Stimulated activated naive CD8-positive, alpha-beta T cell treated with anti-CD3 and anti-CD28 coated beads, Interleukin-15, Interleukin-2, amounts not matched to agents 100 ng/mL and 50 ng/mL, for 24 hours (primary cell): ENCODE data around the gene KNDC1.

Experiments
- H3K27ac Mint-ChIP-seq: one replicate; pipeline ENCODE4 v1.8.0; 2021; ENCODE audit warnings: mild to moderate bottlenecking, mixed read lengths
- H3K27me3 Mint-ChIP-seq: one replicate; pipeline ENCODE4 v1.8.0; 2021; ENCODE audit warnings: mixed read lengths
- H3K36me3 Mint-ChIP-seq: one replicate; pipeline ENCODE4 v1.8.0; 2021; ENCODE audit warnings: low read depth, mixed read lengths
- H3K4me1 Mint-ChIP-seq: one replicate; pipeline ENCODE4 v1.8.0; 2021; ENCODE audit warnings: low read depth, mixed read lengths
- H3K4me3 Mint-ChIP-seq: one replicate; pipeline ENCODE4 v1.8.0; 2021; ENCODE audit warnings: mild to moderate bottlenecking, mixed read lengths
- H3K9me3 Mint-ChIP-seq: one replicate; pipeline ENCODE4 v1.8.0; 2021; ENCODE audit warnings: mixed read lengths

KNDC1 gene

GRCh38 chr10:133196221-133196915, 36.3 kb downstream of the KNDC1 start:
- Mint-ChIP-seq H3K4me3 (no peak overlapping the region), H3K27me3 (peaks cover 3% of the 10 kb centered on the region), H3K9me3 (no peaks in the 10 kb centered on the region), H3K36me3 (no peaks in the 10 kb centered on the region), H3K4me1 (no peaks in the 10 kb centered on the region), H3K27ac (no peak overlapping the region)

GRCh38 chr10:133196936-133197758, 37.1 kb downstream of the KNDC1 start:
- Mint-ChIP-seq H3K27ac (no peak overlapping the region), H3K4me3 (no peak overlapping the region), H3K36me3 (no peaks in the 10 kb centered on the region), H3K9me3 (no peaks in the 10 kb centered on the region), H3K27me3 (peaks cover 1% of the 10 kb centered on the region), H3K4me1 (no peaks in the 10 kb centered on the region)

- Mint-ChIP-seq H3K27ac (no peak overlapping the region), H3K36me3 (no peaks in the 10 kb centered on the region), H3K4me1 (no peaks in the 10 kb centered on the region)
Measured at GRCh38 chr10:133197786-133198185, 37.8 kb downstream of the KNDC1 start.

GRCh38 chr10:133198206-133198605, 38.2 kb downstream of the KNDC1 start:
- Mint-ChIP-seq H3K36me3 (no peaks in the 10 kb centered on the region), H3K27ac (no peak overlapping the region), H3K4me1 (no peaks in the 10 kb centered on the region), H3K4me3 (no peak overlapping the region), H3K27me3 (no peaks in the 10 kb centered on the region), H3K9me3 (no peaks in the 10 kb centered on the region)

More at GRCh38 chr10:133197786-133198185, 37.8 kb downstream of the KNDC1 start:
- no peaks in the 10 kb centered on the region for H3K27me3 Mint-ChIP-seq
- H3K9me3 Mint-ChIP-seq: no peaks in the 10 kb centered on the region
- H3K4me3 Mint-ChIP-seq: no peak overlapping the region

- Mint-ChIP-seq H3K4me3 (no peak overlapping the region), H3K27me3 (no peaks in the 10 kb centered on the region), H3K9me3 (no peaks in the 10 kb centered on the region), H3K27ac (no peak overlapping the region), H3K4me1 (no peaks in the 10 kb centered on the region), H3K36me3 (no peaks in the 10 kb centered on the region)
Measured at GRCh38 chr10:133198621-133199487, 38.8 kb downstream of the KNDC1 start.

- Mint-ChIP-seq H3K4me1 (no peaks in the 10 kb centered on the region), H3K27ac (no peak overlapping the region), H3K36me3 (no peaks in the 10 kb centered on the region), H3K9me3 (no peaks in the 10 kb centered on the region), H3K4me3 (no peak overlapping the region), H3K27me3 (no peaks in the 10 kb centered on the region)
Measured at GRCh38 chr10:133199488-133199885, 39.5 kb downstream of the KNDC1 start.

GRCh38 chr10:133199992-133200611, 40.1 kb downstream of the KNDC1 start:
- Mint-ChIP-seq H3K4me3 (no peak overlapping the region), H3K9me3 (no peaks in the 10 kb centered on the region), H3K4me1 (no peaks in the 10 kb centered on the region), H3K27ac (no peak overlapping the region), H3K27me3 (no peaks in the 10 kb centered on the region), H3K36me3 (no peaks in the 10 kb centered on the region)

GRCh38 chr10:133200621-133201031, 40.6 kb downstream of the KNDC1 start:
- Mint-ChIP-seq H3K27me3 (no peaks in the 10 kb centered on the region), H3K9me3 (no peaks in the 10 kb centered on the region), H3K4me3 (no peak overlapping the region), H3K27ac (no peak overlapping the region), H3K4me1 (no peaks in the 10 kb centered on the region), H3K36me3 (no peaks in the 10 kb centered on the region)

- H3K4me3 Mint-ChIP-seq: no peak overlapping the region
- no peaks in the 10 kb centered on the region for H3K36me3 Mint-ChIP-seq
- H3K27me3 Mint-ChIP-seq: no peaks in the 10 kb centered on the region
- no peak overlapping the region for H3K27ac Mint-ChIP-seq
- no peaks in the 10 kb centered on the region for H3K9me3 Mint-ChIP-seq
- no peaks in the 10 kb centered on the region for H3K4me1 Mint-ChIP-seq
Measured at GRCh38 chr10:133201151-133201947, 41.3 kb downstream of the KNDC1 start.

- Mint-ChIP-seq H3K36me3 (no peaks in the 10 kb centered on the region), H3K9me3 (no peaks in the 10 kb centered on the region), H3K4me1 (no peaks in the 10 kb centered on the region), H3K27ac (no peak overlapping the region), H3K4me3 (no peak overlapping the region), H3K27me3 (no peaks in the 10 kb centered on the region)
Measured at GRCh38 chr10:133201948-133202725, 42.1 kb downstream of the KNDC1 start.

- Mint-ChIP-seq H3K27me3 (no peaks in the 10 kb centered on the region), H3K27ac (no peak overlapping the region), H3K36me3 (no peaks in the 10 kb centered on the region), H3K9me3 (no peaks in the 10 kb centered on the region), H3K4me1 (no peaks in the 10 kb centered on the region), H3K4me3 (no peak overlapping the region)
Measured at GRCh38 chr10:133202778-133203651, 43.0 kb downstream of the KNDC1 start.

- H3K4me3 Mint-ChIP-seq: no peak overlapping the region
- H3K36me3 Mint-ChIP-seq: no peaks in the 10 kb centered on the region
- H3K9me3 Mint-ChIP-seq: no peaks in the 10 kb centered on the region
Measured at GRCh38 chr10:133203652-133204195, 43.7 kb downstream of the KNDC1 start.

More at GRCh38 chr10:133203652-133204195, 43.7 kb downstream of the KNDC1 start:
- H3K4me1 Mint-ChIP-seq: no peaks in the 10 kb centered on the region
- no peak overlapping the region for H3K27ac Mint-ChIP-seq
- H3K27me3 Mint-ChIP-seq: no peaks in the 10 kb centered on the region
